ENCODE results near the gene HDAC11. TPM values are rescaled to one million over a fixed set of nuclear protein-coding genes. Genes with fewer than 3 reads are reported as not detected.

Gene HDAC11
- total and polyA plus RNA-seq, 11 donors, result 20.8 to 49.4 (median 30.7) TPM

DNA sequence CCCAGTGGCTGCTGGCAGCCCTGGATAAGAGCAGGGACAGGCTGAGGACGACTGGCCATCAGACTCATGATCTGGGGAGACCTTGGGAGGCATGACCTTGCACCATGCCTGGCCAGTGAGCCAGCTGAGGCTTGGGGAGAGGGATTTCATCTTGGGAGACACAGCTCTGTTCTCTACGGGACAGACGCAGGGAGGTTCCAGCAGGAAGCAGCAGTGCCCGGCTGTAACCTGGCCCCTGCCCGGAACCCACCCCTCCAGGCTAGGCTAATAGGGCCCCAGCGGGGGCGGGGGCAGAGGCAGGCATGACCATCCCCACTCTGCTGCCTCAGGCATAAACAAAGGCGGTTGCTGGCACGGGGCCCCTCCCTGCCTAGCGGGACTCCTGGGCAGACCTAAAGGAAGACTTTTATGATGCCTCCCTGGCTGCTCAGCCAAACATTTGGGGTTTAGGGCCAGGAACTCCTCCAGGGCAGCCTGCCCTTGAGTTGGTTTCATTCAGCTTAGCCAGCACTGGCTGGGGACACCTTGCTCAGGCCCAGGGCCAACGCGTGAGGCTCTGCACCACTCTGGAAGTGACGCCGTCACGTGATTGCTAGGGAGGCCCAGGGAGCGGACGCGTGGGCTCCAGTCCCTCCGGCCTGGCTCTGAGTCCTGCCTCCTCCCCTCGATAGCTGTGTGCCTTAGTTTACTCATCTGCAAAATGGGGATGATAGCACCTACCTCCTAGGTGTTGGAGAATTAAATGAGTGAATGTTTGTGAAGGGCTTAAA is 27.6 kb downstream of the HDAC11 start:
- H3K4me3 ChIP-seq, result no peak overlapping the region
- H3K36me3 ChIP-seq, result peaks cover 0 to 12% (median 0%) of the 10 kb centered on the region in 9 donors
- H3K27me3 ChIP-seq, result no peaks in the 10 kb centered on the region
- ATAC-seq, result peak in 3 of 4 donors; percentile 32 to 55 (median 46)
- 58 to 68% (median 60%) methylated on average over 15 to 20 of the region's 20 CpGs for WGBS, 4 donors
- peak overlapping the region in 1 of 12 donors; percentile 24 for H3K27ac ChIP-seq
- H3K4me1 ChIP-seq, result peaks cover 0 to 7% (median 0%) of the 10 kb centered on the region in 12 donors
- intact Hi-C loops (cut with DNase I), result loop anchor here in 2 of 10 donors (5.0 to 10.0 kb wide), 2 partner anchors 57 to 60 kb away; no protein-coding TSS in a partner anchor
- no peaks in the 10 kb centered on the region for H3K9me3 ChIP-seq
- TF ChIP-seq, protein P1, sequence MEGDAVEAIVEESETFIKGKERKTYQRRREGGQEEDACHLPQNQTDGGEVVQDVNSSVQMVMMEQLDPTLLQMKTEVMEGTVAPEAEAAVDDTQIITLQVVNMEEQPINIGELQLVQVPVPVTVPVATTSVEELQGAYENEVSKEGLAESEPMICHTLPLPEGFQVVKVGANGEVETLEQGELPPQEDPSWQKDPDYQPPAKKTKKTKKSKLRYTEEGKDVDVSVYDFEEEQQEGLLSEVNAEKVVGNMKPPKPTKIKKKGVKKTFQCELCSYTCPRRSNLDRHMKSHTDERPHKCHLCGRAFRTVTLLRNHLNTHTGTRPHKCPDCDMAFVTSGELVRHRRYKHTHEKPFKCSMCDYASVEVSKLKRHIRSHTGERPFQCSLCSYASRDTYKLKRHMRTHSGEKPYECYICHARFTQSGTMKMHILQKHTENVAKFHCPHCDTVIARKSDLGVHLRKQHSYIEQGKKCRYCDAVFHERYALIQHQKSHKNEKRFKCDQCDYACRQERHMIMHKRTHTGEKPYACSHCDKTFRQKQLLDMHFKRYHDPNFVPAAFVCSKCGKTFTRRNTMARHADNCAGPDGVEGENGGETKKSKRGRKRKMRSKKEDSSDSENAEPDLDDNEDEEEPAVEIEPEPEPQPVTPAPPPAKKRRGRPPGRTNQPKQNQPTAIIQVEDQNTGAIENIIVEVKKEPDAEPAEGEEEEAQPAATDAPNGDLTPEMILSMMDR (IDR thresholded peaks at IDR 0.05), result no peak
- TF ChIP-seq POLR2A (IDR thresholded peaks at IDR 0.05), result no peak
- DNase-seq, result peak in 2 of 5 donors; percentile 53 to 64

DNA sequence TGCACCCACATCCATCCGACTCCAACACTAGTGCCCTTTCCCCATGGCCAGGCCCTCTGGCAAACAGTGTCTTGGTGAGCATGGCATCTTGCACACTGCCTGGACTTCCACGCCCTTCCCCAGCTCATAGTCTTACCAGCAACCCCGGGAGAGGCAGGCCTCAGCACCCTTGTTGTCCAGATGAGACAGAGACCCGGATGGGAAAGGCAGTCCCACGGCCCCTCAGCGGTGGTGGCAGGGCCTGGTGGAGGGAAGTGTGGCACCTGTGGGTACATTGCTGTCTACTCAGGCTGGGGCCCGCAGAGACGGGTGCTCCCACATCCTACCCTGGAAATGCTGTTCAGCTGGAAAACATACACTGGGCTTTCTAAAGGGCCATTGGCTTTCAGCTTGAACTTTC is 28.4 kb downstream of the HDAC11 start:
- intact Hi-C loops (cut with DNase I), result loop anchor here in 2 of 10 donors (5.0 to 10.0 kb wide), 2 partner anchors 56 to 59 kb away; no protein-coding TSS in a partner anchor

DNA sequence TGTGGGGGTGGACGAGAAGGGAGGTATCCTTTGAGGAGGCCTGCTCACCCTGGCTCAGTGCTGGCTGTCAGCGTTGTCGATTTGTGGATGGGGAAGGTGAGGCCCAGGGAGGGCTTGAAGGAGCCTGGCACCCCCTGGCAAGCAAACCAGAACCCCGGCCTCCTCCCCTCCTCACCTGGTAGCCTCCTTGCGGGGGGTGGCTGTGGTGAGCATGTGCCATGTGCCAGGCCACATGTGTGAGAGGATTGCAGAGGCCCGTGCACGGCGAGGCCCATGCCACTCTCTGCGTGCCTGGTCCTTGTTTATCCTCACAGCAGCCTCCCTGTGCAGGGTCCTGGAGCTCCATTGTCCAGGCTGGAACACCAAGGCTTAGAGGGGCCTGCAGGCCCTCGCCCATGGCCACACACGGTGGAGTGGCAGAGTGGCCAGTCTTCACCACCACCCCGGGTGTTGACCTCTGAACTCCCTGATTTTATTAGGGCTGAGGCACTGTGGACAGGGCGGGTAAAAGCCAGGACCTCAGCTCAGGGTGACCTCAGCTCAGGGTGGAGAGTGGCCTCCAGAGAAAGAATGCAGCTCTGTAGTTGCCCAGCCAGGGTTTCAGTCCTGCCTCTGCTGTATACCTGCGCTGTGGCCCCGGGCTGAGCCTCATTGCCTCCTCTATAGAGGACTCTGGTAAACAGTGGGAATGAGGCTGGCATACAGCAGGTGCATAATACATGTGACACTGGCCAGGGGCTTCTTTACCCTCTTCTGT is 29.1 kb downstream of the HDAC11 start:
- WGBS, 4 donors, result 84 to 92% (median 88%) methylated on average over 11 to 15 of the region's 15 CpGs

More for the DNA sequence above, 28.4 kb downstream of the HDAC11 start:
- Histone ChIP-seq H3K4me3 (no peak overlapping the region), H3K27ac (no peak overlapping the region), H3K9me3 (no peaks in the 10 kb centered on the region), H3K36me3 (peaks cover 0 to 11% (median 0%) of the 10 kb centered on the region in 9 donors), H3K27me3 (no peaks in the 10 kb centered on the region), H3K4me1 (peaks cover 0 to 7% (median 0%) of the 10 kb centered on the region in 12 donors)
- no peak for ATAC-seq
- peak in 2 of 5 donors; percentile 27 to 46 for DNase-seq
- TF ChIP-seq POLR2A (IDR thresholded peaks at IDR 0.05), result no peak
- TF ChIP-seq, protein P1 (IDR thresholded peaks at IDR 0.05), result no peak
- 90 to 97% (median 94%) methylated on average over 8 of the region's 8 CpGs for WGBS, 4 donors

More for the DNA sequence above, 29.1 kb downstream of the HDAC11 start:
- H3K27me3 ChIP-seq, result no peaks in the 10 kb centered on the region
- peaks cover 0 to 8% (median 0%) of the 10 kb centered on the region in 9 donors for H3K36me3 ChIP-seq
- DNase-seq (peak in 2 of 5 donors; percentile 19 to 52), ATAC-seq (no peak)
- intact Hi-C loops (cut with DNase I), result loop anchor here in 2 of 10 donors (5.0 to 10.0 kb wide), 2 partner anchors 56 to 58 kb away; no protein-coding TSS in a partner anchor
- no peaks in the 10 kb centered on the region for H3K9me3 ChIP-seq
- H3K4me3 ChIP-seq, result no peak overlapping the region
- peaks cover 0 to 7% (median 0%) of the 10 kb centered on the region in 12 donors for H3K4me1 ChIP-seq
- no peak overlapping the region for H3K27ac ChIP-seq
- TF ChIP-seq, protein P1 (IDR thresholded peaks at IDR 0.05), result no peak
- no peak for TF ChIP-seq POLR2A (IDR thresholded peaks at IDR 0.05)

Data from heart left ventricle (tissue), 16 donors.